ENCODE data around the gene IDH3G. TPM values are rescaled to one million over a fixed set of nuclear protein-coding genes. Genes with fewer than 3 reads are reported as not detected.

The IDH3G gene
- total RNA-seq, 4 donors from 2014 or later, result 79.8 to 92.7 (median 86.4) TPM

DNA sequence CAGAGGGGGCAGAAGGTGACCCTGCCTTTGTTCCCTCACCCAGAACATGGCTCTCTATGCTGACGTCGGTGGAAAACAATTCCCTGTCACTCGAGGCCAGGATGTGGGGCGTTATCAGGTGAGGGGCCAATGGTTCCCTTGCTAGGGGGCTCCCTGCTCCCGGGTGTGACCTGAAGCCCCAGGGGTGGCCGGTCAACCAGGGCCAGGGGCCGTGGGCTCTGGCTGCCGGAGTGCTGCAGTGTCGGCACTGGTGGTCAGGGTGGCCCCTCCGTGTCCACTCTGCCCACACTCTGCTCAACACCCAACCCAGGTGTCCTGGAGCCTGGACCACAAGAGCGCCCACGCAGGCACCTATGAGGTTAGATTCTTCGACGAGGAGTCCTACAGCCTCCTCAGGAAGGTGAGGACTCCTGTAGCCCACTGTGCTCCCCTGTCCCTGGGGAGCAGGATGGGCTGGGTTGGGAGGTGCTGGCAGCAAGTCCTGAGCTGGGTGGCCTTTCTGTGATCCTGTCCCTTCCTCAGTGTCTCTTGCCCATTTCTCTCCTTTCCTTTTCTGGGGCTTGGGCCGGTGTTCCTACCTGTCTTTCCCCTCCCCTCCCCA is 3.3 kb upstream of the IDH3G start:
- no peak overlapping the region for H3K27ac ChIP-seq
- no peak for DNase-seq
- ATAC-seq, result no peak
- no peaks in the 10 kb centered on the region for H3K27me3 ChIP-seq
- H3K9me3 ChIP-seq, result no peaks in the 10 kb centered on the region
- in situ Hi-C loops (cut with MboI; ENCODE audit: low sequenced_read_pairs in 4 of 4) (loop anchor here in 3 of 4 donors (25.0 kb wide), 2 partner anchors 140 to 165 kb away; partner anchors contain the start of genes HCFC1 (in 2 of the 3), TMEM187 (in 2 of the 3), ARHGAP4 (in 1 of the 3) and NAA10 (in 1 of the 3)), intact Hi-C loops (cut with DNase I; ENCODE audit: low total_unique reads) (loop anchor here (10.0 kb wide), 2 partner anchors 113 to 577 kb away; partner anchors contain the start of genes EMD, FLNA and SLC6A8)
- H3K36me3 ChIP-seq, result peaks cover 0 to 11% of the 10 kb centered on the region in 2 donors
- peaks cover 6 to 7% of the 10 kb centered on the region in 2 donors for H3K4me1 ChIP-seq
- no peak for TF ChIP-seq POLR2A (IDR thresholded peaks at IDR 0.05)
- TF ChIP-seq, protein P1, sequence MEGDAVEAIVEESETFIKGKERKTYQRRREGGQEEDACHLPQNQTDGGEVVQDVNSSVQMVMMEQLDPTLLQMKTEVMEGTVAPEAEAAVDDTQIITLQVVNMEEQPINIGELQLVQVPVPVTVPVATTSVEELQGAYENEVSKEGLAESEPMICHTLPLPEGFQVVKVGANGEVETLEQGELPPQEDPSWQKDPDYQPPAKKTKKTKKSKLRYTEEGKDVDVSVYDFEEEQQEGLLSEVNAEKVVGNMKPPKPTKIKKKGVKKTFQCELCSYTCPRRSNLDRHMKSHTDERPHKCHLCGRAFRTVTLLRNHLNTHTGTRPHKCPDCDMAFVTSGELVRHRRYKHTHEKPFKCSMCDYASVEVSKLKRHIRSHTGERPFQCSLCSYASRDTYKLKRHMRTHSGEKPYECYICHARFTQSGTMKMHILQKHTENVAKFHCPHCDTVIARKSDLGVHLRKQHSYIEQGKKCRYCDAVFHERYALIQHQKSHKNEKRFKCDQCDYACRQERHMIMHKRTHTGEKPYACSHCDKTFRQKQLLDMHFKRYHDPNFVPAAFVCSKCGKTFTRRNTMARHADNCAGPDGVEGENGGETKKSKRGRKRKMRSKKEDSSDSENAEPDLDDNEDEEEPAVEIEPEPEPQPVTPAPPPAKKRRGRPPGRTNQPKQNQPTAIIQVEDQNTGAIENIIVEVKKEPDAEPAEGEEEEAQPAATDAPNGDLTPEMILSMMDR (IDR thresholded peaks at IDR 0.05 in 4 of 5, conservative IDR thresholded peaks at IDR 0.05 in 1 of 5), result no peak
- no peak overlapping the region for H3K4me3 ChIP-seq

DNA sequence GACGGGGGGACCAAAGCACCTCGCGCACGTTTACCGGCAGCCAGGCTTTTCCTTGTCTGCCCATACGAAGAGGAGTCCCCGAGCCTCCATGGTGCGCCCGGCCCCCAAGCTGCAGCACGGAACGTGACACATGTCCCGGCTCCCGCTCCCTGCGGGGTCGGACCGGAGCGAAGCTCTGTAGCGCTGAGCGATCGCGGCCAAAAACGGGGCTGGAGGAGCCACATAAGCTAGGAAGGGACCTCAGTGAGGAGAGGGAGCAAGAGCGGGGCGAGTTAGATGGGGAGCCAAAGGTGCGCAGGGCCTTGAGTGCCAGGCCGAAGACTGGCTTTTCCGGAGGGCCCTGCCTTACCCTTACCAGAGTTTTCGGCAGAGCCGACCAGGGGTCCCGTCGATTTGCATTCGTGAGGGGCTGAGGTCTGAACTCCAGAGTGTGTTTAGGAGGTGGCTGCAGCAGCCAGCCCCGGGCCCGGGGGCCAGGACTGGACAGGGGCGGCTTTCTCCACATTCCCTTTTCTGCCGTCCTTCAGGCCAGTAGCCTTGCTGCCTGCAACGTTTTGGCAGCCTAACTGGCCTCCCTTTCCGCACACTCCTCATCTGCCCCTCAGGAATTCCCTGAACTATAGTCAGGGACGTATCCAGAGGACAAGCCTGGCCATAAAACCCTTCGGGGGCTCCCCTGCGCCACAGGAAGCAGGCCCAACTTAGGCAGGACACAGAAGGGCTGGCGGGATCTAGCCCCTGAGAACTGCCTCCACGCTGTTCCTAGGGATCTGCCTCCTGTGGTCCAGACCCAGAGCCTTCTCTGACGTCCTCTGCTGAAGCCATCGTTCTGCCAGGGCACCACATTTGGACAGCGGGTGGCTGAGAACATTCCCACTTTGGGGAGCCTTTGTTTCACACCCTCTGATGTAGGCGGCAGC is 982 bp upstream of the IDH3G start:
- Histone ChIP-seq H3K4me1 (peaks cover 6 to 16% of the 10 kb centered on the region in 2 donors), H3K36me3 (peaks cover 0 to 11% of the 10 kb centered on the region in 2 donors), H3K27ac (peak overlapping the region; percentile 93 to 98 (median 96)), H3K27me3 (no peaks in the 10 kb centered on the region), H3K4me3 (peak overlapping the region; percentile 73 to 88 (median 78)), H3K9me3 (no peaks in the 10 kb centered on the region)
- peak; percentile 5 to 14 for ATAC-seq
- TF ChIP-seq POLR2A (IDR thresholded peaks at IDR 0.05), result no peak
- TF ChIP-seq, protein P1 (IDR thresholded peaks at IDR 0.05 in 4 of 5, conservative IDR thresholded peaks at IDR 0.05 in 1 of 5), result no peak
- intact Hi-C loops (cut with DNase I; ENCODE audit: low total_unique reads) (loop anchor here (1.0 to 10.0 kb wide), 6 partner anchors 14 to 580 kb away; partner anchors contain the start of genes ABCD1, BCAP31, EMD and FLNA), in situ Hi-C loops (cut with MboI; ENCODE audit: low sequenced_read_pairs in 4 of 4) (loop anchor here in 3 of 4 donors (25.0 kb wide), 2 partner anchors 142 to 167 kb away; partner anchors contain the start of genes HCFC1 (in 2 of the 3), TMEM187 (in 2 of the 3), ARHGAP4 (in 1 of the 3) and NAA10 (in 1 of the 3))
- no peak for DNase-seq

DNA sequence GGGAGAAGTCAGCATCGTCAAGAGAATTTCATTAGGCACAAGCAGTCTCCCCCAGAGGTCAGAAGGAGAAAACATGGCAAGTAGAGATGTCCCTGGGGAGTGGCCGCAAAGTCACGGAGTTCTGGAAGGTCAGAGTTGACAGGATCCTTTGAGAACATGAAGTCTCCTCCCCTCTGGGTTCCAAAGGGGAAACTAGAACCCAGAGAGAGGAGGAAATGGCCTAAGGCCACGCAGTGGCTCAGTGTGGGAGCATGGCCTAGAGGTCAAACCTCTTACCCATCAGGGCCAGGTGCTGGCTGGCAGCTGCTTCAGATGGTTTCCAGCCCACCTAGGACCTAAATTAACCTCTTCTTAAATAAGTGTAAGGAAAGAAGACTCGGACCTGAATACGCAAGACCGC is 884 bp downstream of the IDH3G start:
- in situ Hi-C loops (cut with MboI; ENCODE audit: low sequenced_read_pairs in 4 of 4), result loop anchor here in 3 of 4 donors (25.0 kb wide), 2 partner anchors 144 to 169 kb away; partner anchors contain the start of genes HCFC1 (in 2 of the 3), TMEM187 (in 2 of the 3), ARHGAP4 (in 1 of the 3) and NAA10 (in 1 of the 3)
- ATAC-seq, result peak in 1 of 2 donors; percentile 19
- H3K9me3 ChIP-seq, result no peaks in the 10 kb centered on the region
- peak overlapping the region; percentile 93 to 98 (median 96) for H3K27ac ChIP-seq
- no peak for DNase-seq
- no peaks in the 10 kb centered on the region for H3K27me3 ChIP-seq
- H3K4me1 ChIP-seq, result peaks cover 6 to 16% of the 10 kb centered on the region in 2 donors
- peak overlapping the region; percentile 73 to 88 (median 78) for H3K4me3 ChIP-seq
- no peak for TF ChIP-seq POLR2A (IDR thresholded peaks at IDR 0.05)
- TF ChIP-seq, protein P1 (IDR thresholded peaks at IDR 0.05 in 4 of 5, conservative IDR thresholded peaks at IDR 0.05 in 1 of 5), result no peak
- intact Hi-C loops (cut with DNase I; ENCODE audit: low total_unique reads), result loop anchor here (5.0 to 10.0 kb wide), 3 partner anchors 108 to 582 kb away; partner anchors contain the start of genes EMD, FLNA and SLC6A8
- H3K36me3 ChIP-seq, result peaks cover 0 to 11% of the 10 kb centered on the region in 2 donors

DNA sequence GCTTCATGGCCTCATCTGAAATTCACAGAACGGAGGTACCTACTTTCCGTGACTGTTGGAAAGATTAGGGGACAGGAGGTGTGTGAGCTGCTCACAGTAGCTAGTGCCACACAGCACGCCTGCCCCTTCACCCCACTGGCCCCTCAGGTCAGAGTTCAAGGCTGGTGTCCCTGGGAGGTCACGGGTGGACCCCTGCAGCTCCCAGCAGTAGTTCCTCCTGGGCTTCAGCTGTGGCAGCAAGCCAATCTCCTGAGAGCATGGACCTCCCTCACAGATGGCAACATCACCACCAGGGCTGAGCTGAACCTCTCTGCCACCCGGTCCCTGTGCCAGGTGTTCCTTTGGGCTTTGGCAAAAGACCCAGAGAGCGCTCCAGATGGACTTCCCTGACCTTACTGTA is 1.8 kb downstream of the IDH3G start:
- no peak for ATAC-seq
- in situ Hi-C loops (cut with MboI; ENCODE audit: low sequenced_read_pairs in 4 of 4), result loop anchor here in 3 of 4 donors (25.0 kb wide), 2 partner anchors 145 to 170 kb away; partner anchors contain the start of genes HCFC1 (in 2 of the 3), TMEM187 (in 2 of the 3), ARHGAP4 (in 1 of the 3) and NAA10 (in 1 of the 3)
- no peak for DNase-seq
- no peak for TF ChIP-seq POLR2A (IDR thresholded peaks at IDR 0.05)
- TF ChIP-seq, protein P1 (IDR thresholded peaks at IDR 0.05 in 4 of 5, conservative IDR thresholded peaks at IDR 0.05 in 1 of 5), result no peak
- peaks cover 0 to 9% of the 10 kb centered on the region in 2 donors for H3K36me3 ChIP-seq
- H3K9me3 ChIP-seq, result no peaks in the 10 kb centered on the region
- H3K27ac ChIP-seq, result peak overlapping the region in 3 of 4 donors; percentile 93 to 98 (median 97)
- H3K27me3 ChIP-seq, result no peaks in the 10 kb centered on the region
- intact Hi-C loops (cut with DNase I; ENCODE audit: low total_unique reads), result loop anchor here (5.0 to 10.0 kb wide), 3 partner anchors 108 to 582 kb away; partner anchors contain the start of genes EMD, FLNA and SLC6A8
- peaks cover 6 to 16% of the 10 kb centered on the region in 2 donors for H3K4me1 ChIP-seq
- H3K4me3 ChIP-seq, result no peak overlapping the region
